CD4-positive, CD25-positive, alpha-beta regulatory T cell (primary cell): ENCODE measurements around the gene FOXO3B. TPM values are rescaled to one million over a fixed set of nuclear protein-coding genes. Genes with fewer than 3 reads are reported as not detected.
"Not testable (repeated sequence)": the region's sequence is repeated elsewhere in the genome, so short reads cannot be mapped to it uniquely, and the experiment has no call there.

Experiments
- ATAC-seq, 2 donors: fragments of 150-1000 bp; cut with Tn5 transposase; one replicate each; pipeline ENCODE4 v1.10.0; 2021; ENCODE audit warnings: low read depth in 2 of 2, moderate number of reproducible peaks in 2 of 2, moderate library complexity in 1 of 2
- DNase-seq, 3 donors: peaks; one replicate each; pipeline versions ENCODE4 v3.0.0 to v3.0.0-alpha.2; 2012 to 2022; ENCODE audit warnings: mixed read lengths in 1 of 3
- H3K27ac ChIP-seq: one replicate; pipeline ENCODE4 v1.7.0; 2013; ENCODE audit warnings: mild to moderate bottlenecking, low read length; ENCODE audit not compliant: insufficient read depth, poor library complexity, severe bottlenecking
- H3K27me3 ChIP-seq: one replicate; pipeline ENCODE4 v1.7.0; 2013; ENCODE audit warnings: low read length; ENCODE audit not compliant: control insufficient read depth, insufficient read depth
- H3K36me3 ChIP-seq: one replicate; pipeline ENCODE4 v1.7.0; 2013; ENCODE audit warnings: mild to moderate bottlenecking, low read length, moderate library complexity; ENCODE audit not compliant: control insufficient read depth, insufficient read depth
- H3K4me1 ChIP-seq: 2 replicates; pipeline ENCODE4 v1.7.0; 2013; ENCODE audit warnings: mild to moderate bottlenecking, low read length; ENCODE audit not compliant: insufficient read depth, control insufficient read depth, poor library complexity, severe bottlenecking
- H3K4me3 ChIP-seq: one replicate; pipeline ENCODE4 v1.7.0; 2013; ENCODE audit warnings: low read depth, mild to moderate bottlenecking, low read length, moderate library complexity
- H3K9me3 ChIP-seq, 2 experiments: 1 replicate in 1 of 2; 2 replicates in 1 of 2; pipeline ENCODE4 v1.7.0; 2013; ENCODE audit warnings: low read length in 2 of 2, mild to moderate bottlenecking in 1 of 2, moderate library complexity in 1 of 2; ENCODE audit not compliant: control insufficient read depth in 2 of 2
- H3K27ac Mint-ChIP-seq, 3 donors: one replicate each; pipeline ENCODE4 v1.8.0; 2020 to 2022; ENCODE audit warnings: mild to moderate bottlenecking in 3 of 3, mixed read lengths in 3 of 3, moderate library complexity in 2 of 3
- H3K27me3 Mint-ChIP-seq: one replicate; pipeline ENCODE4 v1.8.0; 2022; ENCODE audit warnings: mild to moderate bottlenecking, mixed read lengths
- H3K36me3 Mint-ChIP-seq: one replicate; pipeline ENCODE4 v1.8.0; 2020; ENCODE audit warnings: mixed read lengths
- H3K4me1 Mint-ChIP-seq, 4 donors: one replicate each; pipeline ENCODE4 v1.8.0; 2020 to 2022; ENCODE audit warnings: mixed read lengths in 4 of 4, mild to moderate bottlenecking in 1 of 4
- H3K4me3 Mint-ChIP-seq, 4 donors: one replicate each; pipeline ENCODE4 v1.8.0; 2020 to 2022; ENCODE audit warnings: mild to moderate bottlenecking in 4 of 4, mixed read lengths in 4 of 4, moderate library complexity in 3 of 4
- H3K9me3 Mint-ChIP-seq, 7 donors: one replicate each; pipeline ENCODE4 v1.8.0; 2020 to 2022; ENCODE audit warnings: mixed read lengths in 7 of 7, mild to moderate bottlenecking in 3 of 7, moderate library complexity in 2 of 7
- polyA plus RNA-seq, 4 donors: library from polyadenylated mRNA; unstranded; fragments of 300-500 nt; fragmentation: Illumina TruSeq; gene quantifications; one replicate each; pipeline ENCODE4 v1.2.3, GENCODE V29; 2021
- total RNA-seq: library from RNA; stranded (reverse); gene quantifications from one replicate; pipeline ENCODE4 v1.2.3, GENCODE V29; 2022

Gene FOXO3B
- total and polyA plus RNA-seq, 5 donors from 2014 or later = 1.7 to 4.5 (median 2.2) TPM

- H3K9me3 ChIP-seq, H3K4me3 ChIP-seq, H3K4me3 Mint-ChIP-seq, H3K36me3 ChIP-seq, H3K27ac ChIP-seq, H3K9me3 Mint-ChIP-seq, H3K4me1 ChIP-seq, ATAC-seq, H3K27me3 ChIP-seq, H3K27ac Mint-ChIP-seq, DNase-seq, H3K4me1 Mint-ChIP-seq, H3K36me3 Mint-ChIP-seq: not testable (repeated sequence)
- H3K27me3 Mint-ChIP-seq = peaks cover 26% of the 10 kb centered on the region
These were observed 45.9 kb downstream of the FOXO3B start for GRCh38 chr17:18636237-18636636.

GRCh38 chr17:18635773-18636172 is 46.3 kb downstream of the FOXO3B start:
- H3K27ac Mint-ChIP-seq, H3K27me3 ChIP-seq, H3K36me3 ChIP-seq, DNase-seq, H3K9me3 ChIP-seq, H3K9me3 Mint-ChIP-seq, H3K27ac ChIP-seq, H3K4me3 ChIP-seq, H3K36me3 Mint-ChIP-seq, H3K4me1 ChIP-seq, ATAC-seq, H3K4me1 Mint-ChIP-seq: not testable (repeated sequence)
- peak overlapping the region in 1 of 4 donors; percentile 48 for H3K4me3 Mint-ChIP-seq
- peaks cover 26% of the 10 kb centered on the region for H3K27me3 Mint-ChIP-seq

GRCh38 chr17:18634550-18635263 is 47.4 kb downstream of the FOXO3B start:
- not testable (repeated sequence) for H3K27me3 ChIP-seq, H3K4me1 Mint-ChIP-seq, H3K36me3 ChIP-seq, ATAC-seq, H3K36me3 Mint-ChIP-seq, H3K27ac Mint-ChIP-seq, H3K4me3 ChIP-seq, H3K4me1 ChIP-seq, H3K27ac ChIP-seq, DNase-seq, H3K9me3 Mint-ChIP-seq, H3K9me3 ChIP-seq
- H3K27me3 Mint-ChIP-seq = peaks cover 26% of the 10 kb centered on the region
- peak overlapping the region in 2 of 4 donors; percentile 47 to 74 for H3K4me3 Mint-ChIP-seq

Other genes starting within 250 kb of the FOXO3B start
- gene LGALS9C, start 205.5 kb downstream of the FOXO3B start, total RNA-seq = not detected
- gene LGALS9C, start 205.5 kb downstream of the FOXO3B start, polyA plus RNA-seq = 1 to 10 TPM in 1 of 4 donors, under 1 TPM in 1, not detected in 2; 0.45 to 1.3 TPM
- not detected for gene TBC1D28, start 37.9 kb downstream of the FOXO3B start, total RNA-seq
- gene TBC1D28, start 37.9 kb downstream of the FOXO3B start, polyA plus RNA-seq = not detected
- gene FBXW10, start 61.7 kb upstream of the FOXO3B start, total RNA-seq = not detected
- gene FBXW10, start 61.7 kb upstream of the FOXO3B start, polyA plus RNA-seq = not detected
- gene TVP23B, start 98.9 kb upstream of the FOXO3B start, total RNA-seq = 20.1 TPM
- gene TVP23B, start 98.9 kb upstream of the FOXO3B start, polyA plus RNA-seq = 10 to 100 TPM; 32.6 to 56.4 (median 40.1) TPM
- 41.5 TPM for gene PRPSAP2, start 175.8 kb upstream of the FOXO3B start, total RNA-seq
- 10 to 100 TPM; 45.3 to 59.5 (median 47.4) TPM for gene PRPSAP2, start 175.8 kb upstream of the FOXO3B start, polyA plus RNA-seq